ENCODE results near the gene MT3. TPM values are rescaled to one million over a fixed set of nuclear protein-coding genes. Genes with fewer than 3 reads are reported as not detected.

MT3 gene
- total and polyA plus RNA-seq, 2 of the 8 experiments (the other 6 are each of a cell fraction or from before 2014, with no cell fraction given), result 0.17 TPM; not detected in 1

DNA sequence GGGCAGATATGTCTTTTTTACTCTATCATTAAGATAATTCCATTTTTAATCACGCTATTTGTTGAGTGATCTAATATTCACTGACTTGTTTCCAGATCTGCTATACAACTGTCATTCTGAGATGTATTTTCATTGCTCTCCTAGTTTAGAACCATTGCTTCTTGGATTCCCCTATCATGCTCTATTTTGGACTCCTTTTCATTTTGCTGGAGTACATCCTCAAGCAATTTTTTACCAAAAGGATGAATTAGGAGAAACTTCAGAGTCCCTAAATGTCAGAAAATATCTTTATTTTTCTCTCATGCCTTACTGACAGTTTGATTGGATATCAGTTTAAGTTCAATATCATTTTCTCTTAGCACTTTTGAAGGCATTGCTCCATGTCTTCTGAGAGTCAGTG, 14.7 kb upstream of the MT3 start:
- no peak overlapping the region for H2AFZ ChIP-seq (ENCODE audit: low read length)
- H3K9ac ChIP-seq (replicated peaks in 1 of 4; ENCODE audit: extremely low read depth in 1 of 4, low read depth in 3 of 4, low read length in 3 of 4), result no peak overlapping the region
- H2BK120ac ChIP-seq (replicated peaks; ENCODE audit: low read depth, low read length), result no peak overlapping the region
- H3K23ac ChIP-seq (ENCODE audit: insufficient read length), result no peak overlapping the region
- H3K9me3 ChIP-seq (ENCODE audit: insufficient read depth in 2 of 2, low read depth in 1 of 2, low read length in 1 of 2), result peaks cover 4 to 6% of the 10 kb centered on the region in 2 experiments; a peak in 2 of 4 replicates
- POLR2A ChIA-PET (ENCODE audit: partially characterized antibody), result no interaction called here
- WGBS, 2 experiments (ENCODE audit: extremely low coverage in 1 of 2, insufficient coverage in 1 of 2, insufficient read length in 1 of 2, insufficient replicate concordance in 2 of 2, low coverage in 1 of 2, low lambda C conversion rate in 2 of 2, missing lambda C conversion rate in 1 of 2), result 100% methylated on average over 1 of the region's 1 CpG; no CpG with 5 or more reads in 1 of the 2 experiments
- H3K79me1 ChIP-seq (ENCODE audit: low read depth, low read length), result no peaks in the 10 kb centered on the region
- no peaks in the 10 kb centered on the region for H3K27me3 ChIP-seq (replicated peaks in 1 of 4; ENCODE audit: control insufficient read depth in 3 of 4, extremely low read depth in 1 of 4, insufficient read depth in 3 of 4, low read length in 3 of 4)
- H2AK5ac ChIP-seq (ENCODE audit: low read depth, low read length), result no peak overlapping the region
- H2BK5ac ChIP-seq (ENCODE audit: low read depth, low read length), result no peak overlapping the region
- H3K4me1 ChIP-seq (replicated peaks in 1 of 4; ENCODE audit: control insufficient read depth in 3 of 4, insufficient read depth in 4 of 4, low read length in 3 of 4), result no peaks in the 10 kb centered on the region
- H2BK15ac ChIP-seq (ENCODE audit: low read length), result no peak overlapping the region
- no peak for TF ChIP-seq MAFK (IDR thresholded peaks at IDR 0.05; ENCODE audit: low read depth, low read length)
- no peak for TF ChIP-seq HDAC6 (IDR thresholded peaks at IDR 0.05; ENCODE audit: low read depth, low read length)
- TF ChIP-seq CHD1 (IDR thresholded peaks at IDR 0.05; ENCODE audit: low read depth, low read length), result no peak
- TF ChIP-seq TEAD4 (IDR thresholded peaks at IDR 0.05; ENCODE audit: low read depth, low read length), result no peak
- no peak for TF ChIP-seq SUZ12 (IDR thresholded peaks at IDR 0.05; ENCODE audit: low read length)
- TF ChIP-seq EZH2 (IDR thresholded peaks at IDR 0.05; ENCODE audit: low read depth, low read length, severe bottlenecking), result no peak
- no peak for TF ChIP-seq ASH2L (IDR thresholded peaks at IDR 0.05; ENCODE audit: low read length)
- no peak for TF ChIP-seq JUN (IDR thresholded peaks at IDR 0.05; ENCODE audit: low read depth, low read length)
- TF ChIP-seq PHF8 (conservative IDR thresholded peaks at IDR 0.05; ENCODE audit: low read depth, low read length), result no peak
- TF ChIP-seq FOSL1 (IDR thresholded peaks at IDR 0.05; ENCODE audit: insufficient read depth, low read depth, low read length), result no peak
- FAIRE-seq (no peak), DNase-seq (ENCODE audit: low read depth in 1 of 2, low spot score in 2 of 2) (no peak)
- no peaks in the 10 kb centered on the region for H3K79me2 ChIP-seq (ENCODE audit: control insufficient read depth in 1 of 2, insufficient read depth in 2 of 2, low read length in 2 of 2)
- H2BK12ac ChIP-seq (ENCODE audit: low read depth, low read length), result no peak overlapping the region
- no peak overlapping the region for H3K27ac ChIP-seq (ENCODE audit: low read depth, low read length)
- H3K23me2 ChIP-seq (ENCODE audit: low read depth, low read length), result no peaks in the 10 kb centered on the region
- no peak overlapping the region for H3K4me3 ChIP-seq (ENCODE audit: extremely low read depth in 1 of 4, insufficient read depth in 2 of 4, low read depth in 3 of 4, low read length in 4 of 4)
- H2BK20ac ChIP-seq (ENCODE audit: low read length), result no peak overlapping the region
- H3K4ac ChIP-seq (replicated peaks; ENCODE audit: insufficient read length, low read depth, low read length), result no peak overlapping the region
- H3K36me3 ChIP-seq (ENCODE audit: control insufficient read depth in 2 of 4, insufficient read depth in 4 of 4, low read length in 3 of 4), result no peaks in the 10 kb centered on the region
- H3K18ac ChIP-seq (ENCODE audit: extremely low read depth, low read length), result no peak overlapping the region
- CTCF ChIA-PET (ENCODE audit: partially characterized antibody), result interaction anchor here (4.6 kb wide), 1 partner anchor 28 kb away, joined by 39 read pairs; no protein-coding TSS in a partner anchor
- H3K14ac ChIP-seq (ENCODE audit: insufficient read length), result no peak overlapping the region
- H4K5ac ChIP-seq (ENCODE audit: insufficient read length, low read depth, low read length), result no peak overlapping the region
- no peak overlapping the region for H3K56ac ChIP-seq (replicated peaks; ENCODE audit: insufficient read length, low read depth, low read length)
- H4K20me1 ChIP-seq (replicated peaks in 1 of 2; ENCODE audit: control insufficient read depth in 1 of 2, insufficient read depth in 2 of 2, low read length in 2 of 2), result no peaks in the 10 kb centered on the region
- no peak overlapping the region for H4K8ac ChIP-seq (ENCODE audit: extremely low read depth, insufficient read depth, low read length)
- no peak overlapping the region for H4K91ac ChIP-seq (replicated peaks; ENCODE audit: insufficient read length, low read length)
- no peak overlapping the region for H3K4me2 ChIP-seq (ENCODE audit: insufficient read depth in 1 of 2, low read depth in 2 of 2, low read length in 2 of 2)

Data from H1 (cell line).